Activated B cell treated with CpG ODN at 0.5 μM for 24 hours (primary cell): ENCODE measurements around the gene PKN1. TPM values are rescaled to one million over a fixed set of nuclear protein-coding genes. Genes with fewer than 3 reads are reported as not detected.

ENCODE experiments used
- ATAC-seq: fragments of 200-7000 bp; cut with Tn5 transposase; one replicate; pipeline ENCODE4 v1.10.0; 2021; ENCODE audit warnings: low read depth, mild to moderate bottlenecking, moderate library complexity
- CTCF ChIA-PET: fragments of 350-600 bp; sonication (Branson Sonifier 250); formaldehyde crosslinking; loops from one replicate; lab custom pipeline; 2021; ENCODE audit warnings: antibody characterized with exemption; lab: Charles Lee
- POLR2A ChIA-PET: fragments of 350-600 bp; sonication (Branson Sonifier 250); formaldehyde crosslinking; loops from one replicate; lab custom pipeline; 2021; ENCODE audit warnings: antibody characterized with exemption; lab: Charles Lee
- DNase-seq: peaks from one replicate; pipeline ENCODE4 v3.0.0; 2022
- H3K27ac Mint-ChIP-seq: one replicate; pipeline ENCODE4 v1.8.0; 2020; ENCODE audit warnings: mixed read lengths
- H3K27me3 Mint-ChIP-seq: one replicate; pipeline ENCODE4 v1.8.0; 2021; ENCODE audit warnings: mixed read lengths
- H3K36me3 Mint-ChIP-seq: one replicate; pipeline ENCODE4 v1.8.0; 2021; ENCODE audit warnings: low read depth, mixed read lengths
- H3K4me1 Mint-ChIP-seq: one replicate; pipeline ENCODE4 v1.8.0; 2021; ENCODE audit warnings: mixed read lengths
- H3K4me3 Mint-ChIP-seq: one replicate; pipeline ENCODE4 v1.8.0; 2020; ENCODE audit warnings: mild to moderate bottlenecking, mixed read lengths
- H3K9me3 Mint-ChIP-seq: one replicate; pipeline ENCODE4 v1.8.0; 2020; ENCODE audit warnings: mixed read lengths
- CTCF ChIP-seq: fragments of 200-600 bp; IDR thresholded peaks from one replicate; pipeline ENCODE4 v1.8.0; 2022; ENCODE audit warnings: antibody characterized with exemption, mild to moderate bottlenecking
- intact Hi-C: fragments of 100-400 bp; cut with micrococcal nuclease; formaldehyde crosslinking; loops from one replicate; pipeline ENCODE4 v1.15.1; 2024
- total RNA-seq: library from RNA; stranded (reverse); gene quantifications from 2 replicates; pipeline ENCODE4 v1.2.3, GENCODE V29; 2022

PKN1 gene
- total RNA-seq, 1 donor from 2014 or later, result 159 TPM

- Mint-ChIP-seq H3K9me3 (no peaks in the 10 kb centered on the region), H3K27me3 (peaks cover 28% of the 10 kb centered on the region), H3K4me1 (peaks cover 25% of the 10 kb centered on the region), H3K4me3 (no peak overlapping the region), H3K36me3 (peaks cover 23% of the 10 kb centered on the region), H3K27ac (no peak overlapping the region)
- intact Hi-C loops, result loop anchor here (10.0 kb wide), 1 partner anchor 399 kb away; the partner anchor contains the start of gene MISP3
- no peak for ATAC-seq
- DNase-seq, result no peak
- TF ChIP-seq CTCF, result no peak
- ChIA-PET POLR2A (interaction anchor here (0.7 kb wide), 1 partner anchor 492 kb away, joined by 4 read pairs; no protein-coding TSS in a partner anchor), CTCF (no interaction called here)
Observed at GRCh38 chr19:14473978-14474578, 41.0 kb downstream of the PKN1 start.

GRCh38 chr19:14474827-14475226, 41.7 kb downstream of the PKN1 start:
- Mint-ChIP-seq H3K9me3 (no peaks in the 10 kb centered on the region), H3K27ac (no peak overlapping the region), H3K36me3 (peaks cover 16% of the 10 kb centered on the region), H3K4me1 (peaks cover 25% of the 10 kb centered on the region), H3K27me3 (peaks cover 28% of the 10 kb centered on the region), H3K4me3 (no peak overlapping the region)
- no peak for DNase-seq
- CTCF ChIA-PET, result no interaction called here
- no peak for ATAC-seq
- intact Hi-C loops, result loop anchor here (10.0 kb wide), 1 partner anchor 400 kb away; the partner anchor contains the start of gene MISP3
- POLR2A ChIA-PET, result interaction anchor here (0.7 kb wide), 1 partner anchor 491 kb away, joined by 4 read pairs; no protein-coding TSS in a partner anchor
- no peak for TF ChIP-seq CTCF

- Mint-ChIP-seq H3K9me3 (no peaks in the 10 kb centered on the region), H3K27me3 (peaks cover 28% of the 10 kb centered on the region), H3K4me1 (peaks cover 25% of the 10 kb centered on the region), H3K36me3 (peaks cover 10% of the 10 kb centered on the region), H3K27ac (no peak within 1 kb of the TSS), H3K4me3 (no peak within 1 kb of the TSS)
- no peak for TF ChIP-seq CTCF
- intact Hi-C loops, result loop anchor here (10.0 kb wide), 1 partner anchor 401 kb away; the partner anchor contains the start of gene MISP3
- DNase-seq (no peak), ATAC-seq (no peak)
- ChIA-PET CTCF (no interaction called here), POLR2A (no interaction called here)
Observed at GRCh38 chr19:14475251-14476073, 42.4 kb downstream of the PKN1 start, which contains the start of gene PTGER1. Gene PTGER1 (minus strand): TSS chr19:14475354. CDS start chr19:14474320, 1,034 bp downstream.

- H3K4me3 Mint-ChIP-seq, result no peak overlapping the region
- H3K9me3 Mint-ChIP-seq, result no peaks in the 10 kb centered on the region
- TF ChIP-seq CTCF, result no peak
- no peak overlapping the region for H3K27ac Mint-ChIP-seq
- ChIA-PET CTCF (no interaction called here), POLR2A (no interaction called here)
- DNase-seq (no peak), ATAC-seq (no peak)
- peaks cover 3% of the 10 kb centered on the region for H3K36me3 Mint-ChIP-seq
- intact Hi-C loops, result loop anchor here (10.0 kb wide), 1 partner anchor 401 kb away; the partner anchor contains the start of gene MISP3
- peaks cover 25% of the 10 kb centered on the region for H3K4me1 Mint-ChIP-seq
- peaks cover 28% of the 10 kb centered on the region for H3K27me3 Mint-ChIP-seq
Observed at GRCh38 chr19:14476327-14476672, 43.2 kb downstream of the PKN1 start.
